Peyer's patch (tissue), 4 donors: ENCODE results near the gene DDIT4. TPM values are rescaled to one million over a fixed set of nuclear protein-coding genes. Genes with fewer than 3 reads are reported as not detected.
"Not testable (repeated sequence)": the region's sequence is repeated elsewhere in the genome, so short reads cannot be mapped to it uniquely, and the experiment has no call there.

ENCODE experiments used
- DNase-seq, 3 donors: peaks; one replicate each; pipeline ENCODE4 v3.0.0-alpha.2; 2017 to 2019
- H3K27ac ChIP-seq, 4 donors: fragments of 200-600 bp; sonication (generic); one replicate each; pipeline ENCODE4 v1.5.1; 2016 to 2019
- H3K27me3 ChIP-seq, 2 donors: fragments of 200-600 bp; sonication (generic); one replicate each; pipeline ENCODE4 v1.5.1; 2019
- H3K36me3 ChIP-seq, 3 donors: fragments of 200-600 bp; sonication (generic); one replicate each; pipeline ENCODE4 v1.5.1; 2016 to 2019
- H3K4me1 ChIP-seq, 4 donors: fragments of 200-600 bp; sonication (generic); one replicate each; pipeline ENCODE4 v1.5.1; 2016 to 2019
- H3K4me3 ChIP-seq, 4 donors: fragments of 200-600 bp; sonication (generic); 1 replicate in 3 of 4; 2 replicates in 1 of 4; pipeline ENCODE4 v1.5.1; 2016 to 2019; ENCODE audit warnings: mild to moderate bottlenecking in 1 of 4
- H3K9me3 ChIP-seq, 4 donors: fragments of 200-600 bp; sonication (generic); one replicate each; pipeline ENCODE4 v1.5.1; 2016 to 2019; ENCODE audit warnings: mild to moderate bottlenecking in 1 of 4
- CTCF ChIP-seq, 6 experiments: fragments of 450-650 bp in 4 of 6; fragments of 200-600 bp in 2 of 6; sonication (generic) in 1 of 6; IDR thresholded peaks; one replicate each; pipeline ENCODE4 v1.5.1; 2017 to 2019; ENCODE audit warnings: antibody characterized with exemption in 6 of 6, mild to moderate bottlenecking in 3 of 6, moderate library complexity in 1 of 6
- POLR2A ChIP-seq, 2 donors: fragments of 450-650 bp; IDR thresholded peaks; one replicate each; pipeline ENCODE4 v1.5.1; 2017; ENCODE audit warnings: antibody characterized with exemption in 2 of 2, mild to moderate bottlenecking in 2 of 2, moderate library complexity in 2 of 2
- total RNA-seq, 4 donors: library from RNA; depleted of rRNA; stranded (reverse); fragments of >200 nt; gene quantifications; one replicate each; pipeline ENCODE4 v1.1.0, GENCODE V29; 2016

Gene DDIT4
- total RNA-seq, 4 donors from 2014 or later: 80.6 to 275 (median 123) TPM

GRCh38 chr10:72306215-72306760 is 32.6 kb downstream of the DDIT4 start:
- TF ChIP-seq CTCF (IDR thresholded peaks at IDR 0.05) (no peak), POLR2A (IDR thresholded peaks at IDR 0.05) (no peak)
- Histone ChIP-seq H3K27ac (no peak overlapping the region), H3K27me3 (no peaks in the 10 kb centered on the region), H3K36me3 (no peaks in the 10 kb centered on the region), H3K9me3 (no peaks in the 10 kb centered on the region), H3K4me1 (peaks cover 3 to 30% (median 5%) of the 10 kb centered on the region in 4 donors), H3K4me3 (no peak overlapping the region)
- DNase-seq: no peak

GRCh38 chr10:72307711-72308110 is 34.0 kb downstream of the DDIT4 start:
- Histone ChIP-seq H3K4me1 (peaks cover 3 to 30% (median 5%) of the 10 kb centered on the region in 4 donors), H3K27ac (peak overlapping the region in 2 of 4 donors; percentile 66 to 87)
- H3K36me3 ChIP-seq, DNase-seq, H3K9me3 ChIP-seq, H3K4me3 ChIP-seq, H3K27me3 ChIP-seq: not testable (repeated sequence)

- Histone ChIP-seq H3K4me1 (peaks cover 3 to 30% (median 5%) of the 10 kb centered on the region in 4 donors), H3K27ac (peak overlapping the region; percentile 46 to 87 (median 66)), H3K27me3 (no peaks in the 10 kb centered on the region), H3K36me3 (no peaks in the 10 kb centered on the region), H3K9me3 (no peaks in the 10 kb centered on the region), H3K4me3 (no peak overlapping the region)
- TF ChIP-seq POLR2A (IDR thresholded peaks at IDR 0.05) (peak in 1 of 2 donors; percentile 12), CTCF (IDR thresholded peaks at IDR 0.05) (peak in 3 of 6 experiments; percentile 3 to 35 (median 12))
- peak in 2 of 3 donors; percentile 74 to 83 for DNase-seq
These were observed 34.7 kb downstream of the DDIT4 start for GRCh38 chr10:72308320-72308987.

GRCh38 chr10:72309290-72310240 is 35.8 kb downstream of the DDIT4 start:
- Histone ChIP-seq H3K9me3 (no peaks in the 10 kb centered on the region), H3K4me3 (no peak overlapping the region), H3K27me3 (no peaks in the 10 kb centered on the region), H3K36me3 (no peaks in the 10 kb centered on the region), H3K4me1 (peaks cover 3 to 30% (median 5%) of the 10 kb centered on the region in 4 donors), H3K27ac (peak overlapping the region in 3 of 4 donors; percentile 66 to 87 (median 66))
- DNase-seq: peak in 2 of 3 donors; percentile 74 to 81
- TF ChIP-seq POLR2A (IDR thresholded peaks at IDR 0.05) (no peak), CTCF (IDR thresholded peaks at IDR 0.05) (no peak)

GRCh38 chr10:72310241-72310633 is 36.5 kb downstream of the DDIT4 start:
- DNase-seq: no peak
- TF ChIP-seq POLR2A (IDR thresholded peaks at IDR 0.05) (no peak), CTCF (IDR thresholded peaks at IDR 0.05) (no peak)
- H3K9me3 ChIP-seq: no peaks in the 10 kb centered on the region
- peaks cover 3 to 34% (median 5%) of the 10 kb centered on the region in 4 donors for H3K4me1 ChIP-seq
- H3K27me3 ChIP-seq: no peaks in the 10 kb centered on the region
- no peaks in the 10 kb centered on the region for H3K36me3 ChIP-seq
- H3K4me3 ChIP-seq: no peak overlapping the region
- peak overlapping the region in 2 of 4 donors; percentile 66 to 87 for H3K27ac ChIP-seq
